SJSA1 (cell line): ENCODE results near the gene P2RX1. TPM values are rescaled to one million over a fixed set of nuclear protein-coding genes. Genes with fewer than 3 reads are reported as not detected.

Experiments used
- DNase-seq, 2 experiments: peaks; one replicate each; pipeline ENCODE4 v3.0.0-alpha.2; 2015 to 2020; ENCODE audit warnings: low spot score in 2 of 2, low read depth in 1 of 2
- H3K27ac ChIP-seq: fragments of 250-450 bp; sonication (Bioruptor Pico); 2 replicates; pipeline ENCODE4 v1.5.1; 2020; ENCODE audit warnings: mild to moderate bottlenecking, moderate library complexity
- H3K27me3 ChIP-seq: fragments of 250-450 bp; sonication (Bioruptor Pico); replicated peaks from 2 replicates; pipeline ENCODE4 v1.5.1; 2020; ENCODE audit warnings: mild to moderate bottlenecking, moderate library complexity
- H3K36me3 ChIP-seq: fragments of 250-450 bp; sonication (Bioruptor Pico); 2 replicates; pipeline ENCODE4 v1.5.1; 2020; ENCODE audit warnings: mild to moderate bottlenecking
- H3K4me1 ChIP-seq: fragments of 250-450 bp; sonication (Bioruptor Pico); replicated peaks from 2 replicates; pipeline ENCODE4 v1.6.1; 2021; ENCODE audit warnings: mild to moderate bottlenecking
- H3K4me3 ChIP-seq: fragments of 250-450 bp; sonication (Bioruptor Pico); 2 replicates; pipeline ENCODE4 v1.5.1; 2020; ENCODE audit warnings: mild to moderate bottlenecking
- H3K9me3 ChIP-seq: fragments of 250-450 bp; sonication (Bioruptor Pico); replicated peaks from 2 replicates; pipeline ENCODE4 v1.5.1; 2020; ENCODE audit warnings: mild to moderate bottlenecking
- total RNA-seq: library from RNA; depleted of rRNA; stranded (reverse); fragments of >200 nt; shearing (Covaris generic); gene quantifications from 2 replicates; pipeline ENCODE4 v1.2.3, GENCODE V29; 2014

Gene P2RX1
- total RNA-seq, 1 experiment from 2014 or later: 9.6 TPM

DNA sequence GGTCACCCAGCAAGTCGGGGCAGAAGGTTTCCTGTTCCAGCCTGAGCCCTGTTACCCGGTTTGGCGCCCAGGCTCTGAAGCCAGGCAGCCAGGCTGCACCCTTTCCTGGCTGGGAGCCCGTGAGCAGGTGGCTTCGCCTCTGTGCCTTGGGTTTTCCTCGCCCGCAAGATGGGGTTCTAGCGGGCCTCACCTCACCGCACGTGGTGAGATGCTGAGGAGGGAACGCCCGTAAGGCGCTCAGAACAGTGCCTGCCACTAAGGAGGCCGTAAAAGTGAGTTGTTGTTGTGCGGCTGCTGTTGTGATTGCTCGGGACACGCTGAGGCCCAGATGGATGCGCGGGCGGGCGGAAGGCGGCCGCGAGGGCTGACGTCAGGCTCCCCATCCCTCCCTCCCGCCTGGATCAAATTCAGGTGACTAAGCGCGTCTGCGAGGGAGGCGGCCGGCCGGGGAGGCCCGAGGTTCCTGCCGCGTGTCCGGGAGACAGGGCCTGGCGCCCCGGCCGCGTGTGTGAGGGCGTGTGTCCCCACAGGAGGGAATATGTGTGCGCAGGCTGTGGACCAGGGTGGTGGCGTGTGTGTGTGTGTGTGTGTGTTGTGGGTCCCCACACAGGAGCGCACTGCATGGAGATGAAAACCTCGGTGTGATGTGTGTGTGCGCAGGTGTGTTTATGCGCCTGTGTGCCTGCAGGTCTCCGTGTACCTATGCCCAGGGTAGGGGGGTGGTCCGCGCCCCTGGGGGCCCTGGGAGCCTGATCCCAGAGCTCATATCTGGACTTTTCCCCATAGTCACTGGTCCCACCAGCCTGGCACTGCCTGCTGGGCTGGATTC is 27.7 kb downstream of the P2RX1 start:
- Histone ChIP-seq H3K27ac (peak overlapping the region; percentile 84), H3K9me3 (no peaks in the 10 kb centered on the region), H3K4me1 (peaks cover 85% of the 10 kb centered on the region), H3K36me3 (peaks cover 35% of the 10 kb centered on the region), H3K4me3 (no peak overlapping the region), H3K27me3 (no peaks in the 10 kb centered on the region)
- peak; percentile 91 to 94 for DNase-seq

DNA sequence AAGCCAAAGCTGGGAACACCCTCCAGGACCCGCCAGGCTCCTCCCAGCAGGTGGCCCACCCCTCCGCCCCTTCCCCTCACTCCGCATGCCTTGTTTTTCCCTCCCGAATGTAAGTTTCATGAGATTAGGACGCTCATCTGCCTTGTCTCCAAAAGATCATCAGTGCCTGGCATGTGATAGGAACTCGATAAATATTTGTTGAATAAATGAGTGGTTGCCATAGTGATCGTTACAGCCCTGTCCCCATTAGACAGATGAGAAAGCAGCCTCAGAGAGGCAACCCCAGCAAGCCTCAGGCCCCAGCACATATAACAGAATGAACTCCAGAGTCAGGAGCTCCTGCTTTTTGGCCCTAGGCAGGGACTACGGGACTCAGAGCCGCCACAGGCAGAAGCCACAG is 28.5 kb downstream of the P2RX1 start:
- Histone ChIP-seq H3K27me3 (no peaks in the 10 kb centered on the region), H3K27ac (peak overlapping the region; percentile 84), H3K4me1 (peaks cover 79% of the 10 kb centered on the region), H3K9me3 (no peaks in the 10 kb centered on the region), H3K36me3 (peaks cover 43% of the 10 kb centered on the region), H3K4me3 (no peak overlapping the region)
- DNase-seq: no peak

DNA sequence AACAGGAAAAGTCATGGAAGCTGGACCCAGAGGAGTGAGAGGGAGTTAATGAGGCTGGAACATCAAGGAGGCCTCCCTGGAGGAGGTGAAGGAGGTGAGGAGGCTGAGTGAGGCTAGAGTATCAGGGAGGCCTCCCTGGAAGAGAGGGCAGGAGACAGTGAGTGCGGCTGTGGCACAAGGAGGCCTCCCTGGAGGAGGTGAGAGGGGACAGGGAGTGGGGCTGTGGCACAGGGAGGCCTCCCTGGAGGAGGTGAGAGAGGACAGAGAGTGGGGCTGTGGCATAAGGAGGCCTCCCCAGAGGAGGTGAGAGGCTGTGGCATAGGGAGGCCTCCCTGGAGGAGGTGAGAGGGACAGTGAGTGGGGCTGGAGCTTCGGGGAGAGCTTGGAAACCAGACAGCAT is 28.9 kb downstream of the P2RX1 start:
- no peak overlapping the region for H3K27ac ChIP-seq
- peaks cover 45% of the 10 kb centered on the region for H3K36me3 ChIP-seq
- no peak for DNase-seq
- H3K27me3 ChIP-seq: no peaks in the 10 kb centered on the region
- no peak overlapping the region for H3K4me3 ChIP-seq
- peaks cover 78% of the 10 kb centered on the region for H3K4me1 ChIP-seq
- H3K9me3 ChIP-seq: no peaks in the 10 kb centered on the region

DNA sequence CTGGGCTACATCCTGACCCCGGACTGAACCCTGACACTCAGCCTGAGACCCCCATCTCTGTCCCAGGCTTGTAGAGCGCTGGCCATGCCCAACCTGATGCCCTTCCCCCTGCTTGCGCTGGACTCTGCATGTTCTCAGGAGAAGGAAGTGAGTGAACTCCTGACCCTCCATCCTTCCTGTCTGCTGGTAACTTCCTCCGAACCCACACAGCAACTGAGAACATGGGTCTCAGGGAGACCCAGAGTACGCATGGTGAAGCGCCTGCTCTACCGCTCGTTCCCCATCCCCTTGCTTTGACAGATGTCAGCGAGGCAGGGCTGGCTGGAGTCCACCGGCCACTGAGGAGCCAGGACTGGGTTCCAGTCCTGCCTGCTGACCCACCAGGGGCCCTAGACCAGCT is 29.5 kb downstream of the P2RX1 start:
- Histone ChIP-seq H3K9me3 (no peaks in the 10 kb centered on the region), H3K4me1 (peaks cover 72% of the 10 kb centered on the region), H3K36me3 (peaks cover 51% of the 10 kb centered on the region), H3K27me3 (no peaks in the 10 kb centered on the region), H3K4me3 (no peak overlapping the region), H3K27ac (no peak overlapping the region)
- no peak for DNase-seq

DNA sequence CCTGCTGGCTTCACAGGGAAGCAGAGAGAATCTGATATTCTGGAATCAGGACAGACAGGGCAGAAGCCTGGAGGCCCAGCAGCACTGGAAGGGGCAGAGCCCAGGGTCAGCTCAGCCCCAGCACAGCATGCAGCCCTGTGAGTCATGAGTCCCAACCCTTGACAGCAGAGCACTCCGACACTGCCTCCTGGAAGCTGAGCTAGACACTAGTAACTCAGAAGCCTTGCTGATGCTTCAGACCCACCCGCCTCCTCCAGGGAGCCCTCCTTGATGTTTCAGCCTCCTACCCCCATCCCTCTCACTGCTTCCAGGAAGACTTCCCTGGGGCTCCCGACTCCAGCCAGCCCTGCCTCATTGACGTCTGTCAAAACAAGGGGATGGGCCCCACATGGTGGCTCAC is 30.3 kb downstream of the P2RX1 start:
- Histone ChIP-seq H3K36me3 (peaks cover 55% of the 10 kb centered on the region), H3K4me3 (no peak overlapping the region), H3K9me3 (no peaks in the 10 kb centered on the region), H3K27me3 (no peaks in the 10 kb centered on the region), H3K4me1 (peaks cover 64% of the 10 kb centered on the region), H3K27ac (peak overlapping the region; percentile 26)
- DNase-seq: peak; percentile 41 to 83

DNA sequence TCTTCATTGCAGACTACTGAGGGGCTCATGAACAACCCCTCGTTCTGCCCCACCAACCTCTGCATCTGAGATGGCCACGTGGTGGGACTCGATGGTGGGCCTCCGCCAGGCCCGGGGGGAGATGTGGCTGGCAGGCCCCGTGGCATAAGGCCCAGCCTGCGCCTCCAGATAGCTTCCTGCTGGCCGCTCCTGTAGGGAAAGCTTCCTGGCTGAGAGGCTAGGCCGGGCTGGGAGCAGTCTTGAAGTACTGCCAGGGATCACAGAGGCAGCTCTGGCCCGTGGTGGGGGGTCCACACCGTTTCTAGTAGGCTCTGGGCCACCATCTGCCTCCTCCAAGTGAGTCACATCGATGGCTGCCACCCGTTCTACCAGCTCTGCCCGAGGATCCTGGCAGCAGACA is 31.0 kb downstream of the P2RX1 start:
- peak overlapping the region; percentile 26 for H3K27ac ChIP-seq
- peak; percentile 37 to 77 for DNase-seq
- no peaks in the 10 kb centered on the region for H3K9me3 ChIP-seq
- no peak overlapping the region for H3K4me3 ChIP-seq
- H3K4me1 ChIP-seq: peaks cover 57% of the 10 kb centered on the region
- peaks cover 62% of the 10 kb centered on the region for H3K36me3 ChIP-seq
- H3K27me3 ChIP-seq: no peaks in the 10 kb centered on the region

DNA sequence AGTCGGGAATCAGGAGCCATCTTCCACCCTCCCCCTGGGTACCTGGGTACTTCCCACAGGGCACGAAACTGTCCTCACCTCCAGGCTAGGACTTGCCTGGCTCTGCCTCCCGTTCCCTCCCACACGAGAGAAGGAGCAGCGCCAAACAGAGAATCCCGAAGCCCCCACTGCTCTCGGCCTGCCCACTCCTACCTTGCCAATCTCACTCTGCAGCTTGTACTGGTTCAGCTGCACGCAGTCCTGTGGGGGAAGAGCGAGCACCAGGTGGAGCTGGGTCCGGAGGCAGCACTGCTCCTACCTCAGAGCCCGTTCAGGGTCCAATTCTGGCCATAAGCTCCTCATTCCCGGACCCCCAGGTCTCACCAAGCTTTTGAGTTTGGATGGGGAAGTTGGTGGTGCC is 32.1 kb downstream of the P2RX1 start:
- H3K4me1 ChIP-seq: peaks cover 48% of the 10 kb centered on the region
- no peak overlapping the region for H3K27ac ChIP-seq
- H3K9me3 ChIP-seq: no peaks in the 10 kb centered on the region
- peaks cover 73% of the 10 kb centered on the region for H3K36me3 ChIP-seq
- DNase-seq: no peak
- no peaks in the 10 kb centered on the region for H3K27me3 ChIP-seq
- no peak overlapping the region for H3K4me3 ChIP-seq

DNA sequence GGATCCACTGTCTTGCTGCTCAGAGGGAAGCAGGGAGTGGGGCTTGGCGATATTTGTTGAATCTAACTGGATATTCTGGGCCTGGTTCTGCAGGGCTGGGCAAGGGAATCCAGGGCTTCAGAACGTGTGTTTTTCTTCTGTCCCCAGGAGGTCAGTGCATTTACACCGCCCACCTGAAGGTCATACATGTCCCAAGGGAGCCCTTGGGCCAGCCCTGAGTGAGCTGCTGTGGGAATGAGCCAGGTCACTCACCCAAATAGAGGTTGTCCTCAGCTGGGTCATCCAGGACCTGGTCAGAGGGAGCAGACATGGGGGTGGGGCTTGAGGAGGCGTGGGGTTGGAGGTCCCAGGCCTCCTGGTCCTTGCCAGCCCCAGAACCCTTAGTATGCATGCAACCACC is 34.0 kb downstream of the P2RX1 start:
- H3K4me1 ChIP-seq: peaks cover 29% of the 10 kb centered on the region

DNA sequence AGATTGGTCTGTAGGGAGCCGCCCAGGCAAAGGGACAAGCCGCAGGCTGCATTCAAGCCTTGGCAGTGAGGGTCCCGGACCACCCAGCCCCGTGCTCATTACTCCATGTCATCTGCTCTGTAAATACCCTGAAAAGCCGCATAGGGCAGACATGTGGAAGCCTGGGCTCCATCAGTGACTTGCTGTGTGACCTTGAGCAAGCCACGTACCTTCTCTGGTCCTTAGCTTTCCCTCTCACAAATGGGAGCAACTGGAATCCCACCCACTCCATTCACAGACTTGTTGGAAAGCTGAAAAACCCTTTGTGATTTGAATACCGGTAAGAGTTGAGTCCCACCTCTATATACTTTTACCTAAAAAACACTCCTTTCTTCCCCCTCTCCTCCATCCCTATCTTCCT is 35.3 kb downstream of the P2RX1 start:
- Histone ChIP-seq H3K27me3 (no peaks in the 10 kb centered on the region), H3K27ac (no peak overlapping the region), H3K4me3 (no peak overlapping the region)

More for the DNA sequence above, 34.0 kb downstream of the P2RX1 start:
- no peak for DNase-seq
- Histone ChIP-seq H3K9me3 (no peaks in the 10 kb centered on the region), H3K4me3 (no peak overlapping the region), H3K36me3 (peaks cover 84% of the 10 kb centered on the region), H3K27ac (no peak overlapping the region), H3K27me3 (no peaks in the 10 kb centered on the region)

DNA sequence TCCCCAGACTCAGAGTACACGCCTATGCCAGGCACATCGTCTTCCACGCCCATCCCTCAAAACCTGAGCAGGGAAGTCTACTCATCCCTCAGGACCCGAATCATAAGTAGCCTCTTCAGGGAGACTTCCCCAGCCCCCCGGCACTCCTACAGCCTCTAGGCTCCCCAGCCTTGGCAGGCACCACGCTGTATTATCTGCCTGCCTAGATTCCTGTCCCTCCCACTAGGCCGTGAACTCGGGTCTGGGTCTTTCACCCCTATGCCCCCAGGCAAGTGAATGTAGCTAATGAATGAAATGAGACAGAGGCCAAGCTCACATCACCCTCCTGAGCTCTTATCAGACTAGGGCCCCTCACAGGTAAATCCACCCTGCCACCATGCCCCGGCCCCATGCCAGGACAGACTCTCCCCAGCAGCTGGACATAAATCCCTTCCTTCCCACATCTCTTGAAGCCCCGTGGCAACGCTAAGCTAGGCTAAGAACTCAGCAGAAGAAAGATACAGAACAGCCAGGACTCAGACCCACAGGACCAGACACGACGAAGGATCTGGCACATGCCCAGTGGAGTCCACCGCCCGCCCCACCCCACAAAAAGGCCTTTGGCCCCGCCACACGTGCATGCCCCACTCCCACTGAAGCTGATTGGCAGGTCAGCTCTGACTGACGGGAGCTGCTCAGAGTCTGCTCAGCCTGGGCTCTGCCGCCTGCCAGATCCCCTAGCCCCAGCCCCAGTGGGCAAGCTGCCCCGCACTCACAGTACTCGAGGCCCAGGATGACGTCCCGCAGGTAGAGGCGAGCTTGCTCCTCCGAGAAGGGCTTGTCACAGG is 36.5 kb downstream of the P2RX1 start:
- no peak overlapping the region for H3K27ac ChIP-seq
- no peaks in the 10 kb centered on the region for H3K9me3 ChIP-seq
- peaks cover 94% of the 10 kb centered on the region for H3K36me3 ChIP-seq
- DNase-seq: no peak
- peaks cover 4% of the 10 kb centered on the region for H3K4me1 ChIP-seq
- H3K27me3 ChIP-seq: no peaks in the 10 kb centered on the region
- no peak overlapping the region for H3K4me3 ChIP-seq

More for the DNA sequence above, 35.3 kb downstream of the P2RX1 start:
- Histone ChIP-seq H3K4me1 (peaks cover 16% of the 10 kb centered on the region), H3K9me3 (no peaks in the 10 kb centered on the region), H3K36me3 (peaks cover 94% of the 10 kb centered on the region)
- DNase-seq: no peak

DNA sequence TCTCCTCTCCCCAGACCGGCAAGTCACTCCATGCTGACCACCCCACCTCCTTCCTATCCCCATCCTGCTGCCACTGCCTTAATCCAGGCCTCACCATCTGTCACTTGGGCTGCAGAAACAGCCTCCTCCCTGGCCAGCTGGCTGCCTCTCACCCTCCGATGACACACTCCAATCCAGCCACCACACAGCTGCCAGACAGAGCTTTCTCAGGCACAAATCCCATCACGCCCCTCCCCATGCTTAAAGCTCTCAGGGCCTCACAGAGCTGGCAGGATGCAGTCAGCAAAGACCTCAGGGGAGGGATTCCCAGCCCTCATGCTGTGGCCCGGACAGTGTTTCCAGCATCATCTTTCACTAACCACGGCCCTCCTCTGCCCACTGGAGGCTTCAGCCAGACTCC is 37.1 kb downstream of the P2RX1 start:
- no peaks in the 10 kb centered on the region for H3K9me3 ChIP-seq
- H3K27me3 ChIP-seq: no peaks in the 10 kb centered on the region
- H3K4me3 ChIP-seq: no peak overlapping the region
- peaks cover 92% of the 10 kb centered on the region for H3K36me3 ChIP-seq
- H3K27ac ChIP-seq: no peak overlapping the region
- no peak for DNase-seq
- no peaks in the 10 kb centered on the region for H3K4me1 ChIP-seq

DNA sequence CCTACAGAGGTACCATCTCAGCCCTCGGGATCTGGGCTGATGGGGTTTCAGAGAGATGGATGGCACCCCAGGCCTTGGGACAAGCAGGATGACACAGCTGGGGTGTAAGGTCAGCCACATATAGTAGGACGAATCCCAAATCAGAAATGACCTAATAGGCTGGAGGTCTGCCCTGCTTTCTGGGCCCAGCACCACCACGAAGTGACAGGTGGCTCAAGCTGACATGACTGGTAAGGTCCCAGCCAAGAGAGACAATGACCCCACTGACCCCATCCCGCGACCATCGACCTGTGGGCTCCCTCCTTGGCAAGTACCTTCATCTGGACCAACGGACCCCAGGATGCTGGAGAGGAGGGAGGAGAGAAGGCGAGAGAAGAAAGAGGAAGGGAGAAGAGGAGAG is 39.0 kb downstream of the P2RX1 start:
- Histone ChIP-seq H3K27me3 (no peaks in the 10 kb centered on the region), H3K36me3 (peaks cover 92% of the 10 kb centered on the region), H3K9me3 (no peaks in the 10 kb centered on the region), H3K4me3 (no peak overlapping the region), H3K27ac (no peak overlapping the region), H3K4me1 (no peaks in the 10 kb centered on the region)
- no peak for DNase-seq

DNA sequence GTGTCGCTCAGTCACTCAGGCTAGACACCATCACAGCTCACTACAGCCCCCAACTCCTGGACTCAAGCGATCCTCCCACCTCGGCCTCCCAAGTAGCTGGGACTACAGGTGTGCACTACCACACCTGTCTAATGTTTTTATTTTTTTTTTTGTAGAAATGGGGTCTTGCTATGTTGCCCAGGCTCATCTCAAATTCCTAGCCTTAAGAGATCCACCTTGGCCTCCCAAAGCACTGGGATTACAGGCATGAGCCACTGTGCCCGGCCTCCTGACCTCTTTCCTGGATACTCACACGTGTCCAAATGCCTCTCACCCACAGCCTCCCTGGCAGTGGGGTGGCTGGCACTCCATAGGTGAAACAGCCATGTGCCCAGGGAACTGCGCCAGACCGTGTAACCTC is 40.9 kb downstream of the P2RX1 start:
- Histone ChIP-seq H3K36me3 (peaks cover 85% of the 10 kb centered on the region), H3K4me1 (peaks cover 11% of the 10 kb centered on the region), H3K4me3 (no peak overlapping the region), H3K27me3 (no peaks in the 10 kb centered on the region), H3K9me3 (no peaks in the 10 kb centered on the region), H3K27ac (no peak overlapping the region)
- DNase-seq: no peak

DNA sequence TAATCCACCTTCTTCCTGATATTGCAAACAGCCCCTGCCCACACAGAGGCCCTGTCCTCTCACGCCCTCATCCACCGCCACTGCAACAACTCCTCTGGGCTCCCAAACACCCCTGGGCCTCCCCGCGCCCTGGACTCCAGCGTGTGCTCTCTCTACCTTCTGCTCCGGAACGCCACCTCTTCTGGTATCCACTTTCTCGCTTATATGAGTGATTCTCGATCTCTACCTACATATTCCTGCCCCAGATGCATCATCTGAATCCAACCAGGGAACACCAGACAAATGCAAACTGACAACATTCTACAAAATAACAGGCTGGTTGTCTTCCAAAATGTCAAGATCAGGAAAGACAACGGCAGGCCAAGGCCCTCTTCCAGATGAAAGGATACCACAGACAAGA is 42.4 kb downstream of the P2RX1 start:
- Histone ChIP-seq H3K4me3 (no peak overlapping the region), H3K9me3 (no peaks in the 10 kb centered on the region), H3K27ac (no peak overlapping the region), H3K4me1 (peaks cover 11% of the 10 kb centered on the region), H3K36me3 (peaks cover 82% of the 10 kb centered on the region), H3K27me3 (no peaks in the 10 kb centered on the region)
- no peak for DNase-seq
